ENCODE results near the gene EML4. TPM values are rescaled to one million over a fixed set of nuclear protein-coding genes. Genes with fewer than 3 reads are reported as not detected.

Gene EML4
- total and polyA plus RNA-seq, 2 of the 13 experiments (the other 11 are each of a cell fraction or from before 2014, with no cell fraction given) = 243 to 476 TPM

DNA sequence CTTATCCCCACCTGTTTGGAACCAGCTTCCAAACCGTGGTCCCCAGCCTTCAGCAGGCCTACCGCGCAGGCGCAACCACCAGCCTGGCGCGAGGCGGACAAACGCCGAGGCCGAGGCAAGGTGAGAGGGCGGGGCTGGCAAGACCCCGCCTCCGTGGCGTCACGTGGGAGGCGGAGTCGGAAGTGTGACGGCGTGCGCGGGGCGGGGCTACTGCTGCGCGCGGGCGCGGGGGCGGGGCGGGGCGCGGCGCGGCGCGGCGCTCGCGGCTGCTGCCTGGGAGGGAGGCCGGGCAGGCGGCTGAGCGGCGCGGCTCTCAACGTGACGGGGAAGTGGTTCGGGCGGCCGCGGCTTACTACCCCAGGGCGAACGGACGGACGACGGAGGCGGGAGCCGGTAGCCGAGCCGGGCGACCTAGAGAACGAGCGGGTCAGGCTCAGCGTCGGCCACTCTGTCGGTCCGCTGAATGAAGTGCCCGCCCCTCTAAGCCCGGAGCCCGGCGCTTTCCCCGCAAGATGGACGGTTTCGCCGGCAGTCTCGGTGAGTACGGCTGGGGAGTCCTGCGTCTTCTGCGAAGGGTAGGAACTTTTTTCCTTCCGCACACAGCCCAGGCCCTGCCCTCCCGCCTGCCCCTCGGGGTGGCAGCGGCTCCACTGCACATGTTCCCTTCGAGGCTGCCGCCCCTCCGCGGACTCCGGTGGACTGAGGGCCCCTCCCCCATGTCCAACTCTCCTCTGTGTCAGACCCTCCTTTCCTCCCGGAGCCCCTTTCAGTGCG lies at the start of gene EML4 (continued):
- TF ChIP-seq TCF7 (IDR thresholded peaks at IDR 0.05; ENCODE audit: low read depth) (no peak), MEIS2 (CRISPR knock-in tag; IDR thresholded peaks at IDR 0.05) (peak; percentile 16), ZNF7 (CRISPR knock-in tag; IDR thresholded peaks at IDR 0.05) (0 out of 2 replicates have a peak, but pooled peaks have one; percentile 15), IKZF1 (IDR thresholded peaks at IDR 0.05) (no peak), HNRNPUL1 (IDR thresholded peaks at IDR 0.05; ENCODE audit: low read depth, low read length) (no peak), ZFP36 (IDR thresholded peaks at IDR 0.05; ENCODE audit: borderline replicate concordance, low read depth, low read length, partially characterized antibody) (no peak), CBX2 (IDR thresholded peaks at IDR 0.05; ENCODE audit: low read depth, low read length) (no peak), CBX2 (CRISPR knock-in tag; IDR thresholded peaks at IDR 0.05; ENCODE audit: low read depth) (no peak), PITX1 (CRISPR knock-in tag; IDR thresholded peaks at IDR 0.05) (peak; percentile 61; the same call in 1 of the 2 replicates), ZNF224 (CRISPR knock-in tag; IDR thresholded peaks at IDR 0.05) (peak; percentile 38; the same call in 1 of the 2 replicates), KMT2A (CRISPR knock-in tag; IDR thresholded peaks at IDR 0.05) (peak; percentile 80), MTF1 (CRISPR knock-in tag; IDR thresholded peaks at IDR 0.05) (no peak; the same call in 1 of the 2 replicates), SAFB2 (CRISPR knock-in tag; IDR thresholded peaks at IDR 0.05; ENCODE audit: borderline replicate concordance, low read depth) (peak; percentile 90), JARID2 (CRISPR knock-in tag; IDR thresholded peaks at IDR 0.05; ENCODE audit: insufficient replicate concordance) (no peak), ZNF33A (CRISPR knock-in tag; IDR thresholded peaks at IDR 0.05; ENCODE audit: borderline replicate concordance) (no peak), ZNF800 (CRISPR knock-in tag; IDR thresholded peaks at IDR 0.05) (no peak), SMAD1 (CRISPR knock-in tag; IDR thresholded peaks at IDR 0.05; ENCODE audit: borderline replicate concordance, low read depth) (no peak)
- TF ChIP-seq, protein P1, sequence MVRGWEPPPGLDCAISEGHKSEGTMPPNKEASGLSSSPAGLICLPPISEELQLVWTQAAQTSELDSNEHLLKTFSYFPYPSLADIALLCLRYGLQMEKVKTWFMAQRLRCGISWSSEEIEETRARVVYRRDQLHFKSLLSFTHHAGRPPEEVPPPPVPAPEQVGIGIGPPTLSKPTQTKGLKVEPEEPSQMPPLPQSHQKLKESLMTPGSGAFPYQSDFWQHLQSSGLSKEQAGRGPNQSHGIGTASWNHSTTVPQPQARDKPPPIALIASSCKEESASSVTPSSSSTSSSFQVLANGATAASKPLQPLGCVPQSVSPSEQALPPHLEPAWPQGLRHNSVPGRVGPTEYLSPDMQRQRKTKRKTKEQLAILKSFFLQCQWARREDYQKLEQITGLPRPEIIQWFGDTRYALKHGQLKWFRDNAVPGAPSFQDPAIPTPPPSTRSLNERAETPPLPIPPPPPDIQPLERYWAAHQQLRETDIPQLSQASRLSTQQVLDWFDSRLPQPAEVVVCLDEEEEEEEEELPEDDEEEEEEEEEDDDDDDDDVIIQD (CRISPR knock-in tag; IDR thresholded peaks at IDR 0.05; ENCODE audit: low read depth) = peak; percentile 77
- TF ChIP-seq, protein P2, sequence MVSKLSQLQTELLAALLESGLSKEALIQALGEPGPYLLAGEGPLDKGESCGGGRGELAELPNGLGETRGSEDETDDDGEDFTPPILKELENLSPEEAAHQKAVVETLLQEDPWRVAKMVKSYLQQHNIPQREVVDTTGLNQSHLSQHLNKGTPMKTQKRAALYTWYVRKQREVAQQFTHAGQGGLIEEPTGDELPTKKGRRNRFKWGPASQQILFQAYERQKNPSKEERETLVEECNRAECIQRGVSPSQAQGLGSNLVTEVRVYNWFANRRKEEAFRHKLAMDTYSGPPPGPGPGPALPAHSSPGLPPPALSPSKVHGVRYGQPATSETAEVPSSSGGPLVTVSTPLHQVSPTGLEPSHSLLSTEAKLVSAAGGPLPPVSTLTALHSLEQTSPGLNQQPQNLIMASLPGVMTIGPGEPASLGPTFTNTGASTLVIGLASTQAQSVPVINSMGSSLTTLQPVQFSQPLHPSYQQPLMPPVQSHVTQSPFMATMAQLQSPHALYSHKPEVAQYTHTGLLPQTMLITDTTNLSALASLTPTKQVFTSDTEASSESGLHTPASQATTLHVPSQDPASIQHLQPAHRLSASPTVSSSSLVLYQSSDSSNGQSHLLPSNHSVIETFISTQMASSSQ (IDR thresholded peaks at IDR 0.05; ENCODE audit: low read depth) = no peak
- TF ChIP-seq, protein P2 (CRISPR knock-in tag; IDR thresholded peaks at IDR 0.05; ENCODE audit: borderline replicate concordance) = peak; percentile 51
- TF ChIP-seq, protein P3, sequence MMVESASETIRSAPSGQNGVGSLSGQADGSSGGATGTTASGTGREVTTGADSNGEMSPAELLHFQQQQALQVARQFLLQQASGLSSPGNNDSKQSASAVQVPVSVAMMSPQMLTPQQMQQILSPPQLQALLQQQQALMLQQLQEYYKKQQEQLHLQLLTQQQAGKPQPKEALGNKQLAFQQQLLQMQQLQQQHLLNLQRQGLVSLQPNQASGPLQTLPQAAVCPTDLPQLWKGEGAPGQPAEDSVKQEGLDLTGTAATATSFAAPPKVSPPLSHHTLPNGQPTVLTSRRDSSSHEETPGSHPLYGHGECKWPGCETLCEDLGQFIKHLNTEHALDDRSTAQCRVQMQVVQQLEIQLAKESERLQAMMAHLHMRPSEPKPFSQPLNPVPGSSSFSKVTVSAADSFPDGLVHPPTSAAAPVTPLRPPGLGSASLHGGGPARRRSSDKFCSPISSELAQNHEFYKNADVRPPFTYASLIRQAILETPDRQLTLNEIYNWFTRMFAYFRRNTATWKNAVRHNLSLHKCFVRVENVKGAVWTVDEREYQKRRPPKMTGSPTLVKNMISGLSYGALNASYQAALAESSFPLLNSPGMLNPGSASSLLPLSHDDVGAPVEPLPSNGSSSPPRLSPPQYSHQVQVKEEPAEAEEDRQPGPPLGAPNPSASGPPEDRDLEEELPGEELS (CRISPR knock-in tag; IDR thresholded peaks at IDR 0.05) = peak; percentile 55; the same call in 1 of the 2 replicates

Data from HepG2 (cell line).